Stimulated activated CD4-positive, alpha-beta T cell treated with anti-CD3 and anti-CD28 coated beads, Interleukin-1b, Interleukin-23, amount 100 ng/mL, for 4 hours (primary cell): Measurements from ENCODE around the gene HPCAL1.

ENCODE experiments used
- DNase-seq, 2 donors: peaks; one replicate each; pipeline ENCODE4 v3.0.0-alpha.2; 2020; ENCODE audit warnings: low read depth in 2 of 2

The HPCAL1 gene

GRCh38 chr2:10407841-10408648 lies 105.3 kb downstream of the HPCAL1 start:
- DNase-seq: peak; percentile 31 to 39

- peak; percentile 75 to 77 for DNase-seq
Measured at GRCh38 chr2:10408649-10409579, 106.2 kb downstream of the HPCAL1 start.

GRCh38 chr2:10410001-10410822 lies 107.5 kb downstream of the HPCAL1 start:
- no peak for DNase-seq

GRCh38 chr2:10410823-10411437 lies 108.2 kb downstream of the HPCAL1 start:
- no peak for DNase-seq

GRCh38 chr2:10411557-10411956 lies 108.9 kb downstream of the HPCAL1 start:
- DNase-seq: no peak

GRCh38 chr2:10412380-10412779 lies 109.7 kb downstream of the HPCAL1 start:
- DNase-seq: no peak

GRCh38 chr2:10413503-10413902 lies 110.8 kb downstream of the HPCAL1 start:
- DNase-seq: no peak

GRCh38 chr2:10413991-10414451 lies 111.3 kb downstream of the HPCAL1 start:
- no peak for DNase-seq

- DNase-seq: no peak
Measured at GRCh38 chr2:10414591-10414990, 111.9 kb downstream of the HPCAL1 start.

- DNase-seq: no peak
Measured at GRCh38 chr2:10415048-10415447, 112.3 kb downstream of the HPCAL1 start.

- no peak for DNase-seq
Measured at GRCh38 chr2:10415640-10416039, 112.9 kb downstream of the HPCAL1 start.

GRCh38 chr2:10417551-10418335 lies 115.0 kb downstream of the HPCAL1 start:
- no peak for DNase-seq

- no peak for DNase-seq
Measured at GRCh38 chr2:10419553-10420257, 117.0 kb downstream of the HPCAL1 start.

GRCh38 chr2:10422251-10422650 lies 119.5 kb downstream of the HPCAL1 start:
- no peak for DNase-seq

- DNase-seq: no peak
Measured at GRCh38 chr2:10422732-10423399, 120.2 kb downstream of the HPCAL1 start.

- DNase-seq: no peak
Measured at GRCh38 chr2:10423400-10423774, 120.7 kb downstream of the HPCAL1 start.

- DNase-seq: no peak
Measured at GRCh38 chr2:10424051-10424450, 121.3 kb downstream of the HPCAL1 start.

- DNase-seq: no peak
Measured at GRCh38 chr2:10424916-10425505, 122.3 kb downstream of the HPCAL1 start.

- DNase-seq: no peak
Measured at GRCh38 chr2:10425699-10426098, 123.0 kb downstream of the HPCAL1 start.
